ENCODE results near the gene SHTN1. TPM values are rescaled to one million over a fixed set of nuclear protein-coding genes. Genes with fewer than 3 reads are reported as not detected.

The SHTN1 gene
- polyA plus RNA-seq, 1 donor: 37.2 TPM

DNA sequence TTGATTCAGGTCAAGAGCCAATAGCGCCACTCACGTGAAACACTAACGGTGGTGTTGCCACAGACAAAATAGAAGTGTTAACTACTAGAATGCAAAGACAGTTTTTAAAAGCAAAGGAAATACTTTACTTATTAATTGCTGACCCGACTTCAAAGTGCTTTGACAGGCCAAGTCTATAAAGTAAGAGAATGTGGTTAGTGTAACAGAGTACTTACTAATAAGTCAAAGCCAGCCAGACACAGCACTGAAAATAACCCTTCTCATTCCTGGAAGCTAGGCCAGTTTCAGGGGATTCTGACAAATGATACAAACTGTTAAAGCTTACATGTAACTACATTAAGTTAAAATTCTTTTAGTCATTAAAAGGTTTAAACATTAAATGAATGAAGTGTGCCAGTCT is 105.4 kb downstream of the SHTN1 start:
- H3K27ac ChIP-seq (ENCODE audit: low read length): no peak overlapping the region

DNA sequence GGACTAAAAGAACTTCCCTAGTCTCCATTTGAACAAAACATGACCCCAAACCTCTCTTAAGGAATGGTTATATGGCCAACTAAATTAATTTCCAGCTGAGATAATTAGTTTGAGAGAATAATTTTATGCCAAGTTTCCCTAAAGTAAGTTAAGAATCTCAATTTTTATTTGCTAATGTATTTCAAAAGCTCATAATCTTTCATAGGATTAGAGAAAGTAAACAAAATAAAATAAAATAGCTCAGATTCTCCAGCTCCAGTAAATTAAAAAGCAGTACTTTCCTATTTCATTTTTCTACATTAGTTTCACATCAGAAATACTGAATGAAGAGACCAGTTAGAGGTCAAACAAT is 111.3 kb downstream of the SHTN1 start:
- no peaks in the 10 kb centered on the region for H3K27me3 ChIP-seq (ENCODE audit: control insufficient read depth, insufficient read depth, low read length)
- no peaks in the 10 kb centered on the region for H3K4me1 ChIP-seq (ENCODE audit: control insufficient read depth, insufficient read depth, low read length)

More for the DNA sequence above, 105.4 kb downstream of the SHTN1 start:
- Histone ChIP-seq H3K9me3 (ENCODE audit: control insufficient read depth, low read depth, low read length) (no peaks in the 10 kb centered on the region), H3K4me3 (ENCODE audit: low read length) (no peak overlapping the region), H3K36me3 (ENCODE audit: control insufficient read depth, insufficient read depth, low read length) (peaks cover 17% of the 10 kb centered on the region), H3K4me1 (ENCODE audit: control insufficient read depth, insufficient read depth, low read length) (no peaks in the 10 kb centered on the region), H3K27me3 (ENCODE audit: control insufficient read depth, insufficient read depth, low read length) (no peaks in the 10 kb centered on the region)
- 79% methylated on average over 2 of the region's 4 CpGs for WGBS (ENCODE audit: insufficient coverage, low lambda C conversion rate)
- no peak for DNase-seq

DNA sequence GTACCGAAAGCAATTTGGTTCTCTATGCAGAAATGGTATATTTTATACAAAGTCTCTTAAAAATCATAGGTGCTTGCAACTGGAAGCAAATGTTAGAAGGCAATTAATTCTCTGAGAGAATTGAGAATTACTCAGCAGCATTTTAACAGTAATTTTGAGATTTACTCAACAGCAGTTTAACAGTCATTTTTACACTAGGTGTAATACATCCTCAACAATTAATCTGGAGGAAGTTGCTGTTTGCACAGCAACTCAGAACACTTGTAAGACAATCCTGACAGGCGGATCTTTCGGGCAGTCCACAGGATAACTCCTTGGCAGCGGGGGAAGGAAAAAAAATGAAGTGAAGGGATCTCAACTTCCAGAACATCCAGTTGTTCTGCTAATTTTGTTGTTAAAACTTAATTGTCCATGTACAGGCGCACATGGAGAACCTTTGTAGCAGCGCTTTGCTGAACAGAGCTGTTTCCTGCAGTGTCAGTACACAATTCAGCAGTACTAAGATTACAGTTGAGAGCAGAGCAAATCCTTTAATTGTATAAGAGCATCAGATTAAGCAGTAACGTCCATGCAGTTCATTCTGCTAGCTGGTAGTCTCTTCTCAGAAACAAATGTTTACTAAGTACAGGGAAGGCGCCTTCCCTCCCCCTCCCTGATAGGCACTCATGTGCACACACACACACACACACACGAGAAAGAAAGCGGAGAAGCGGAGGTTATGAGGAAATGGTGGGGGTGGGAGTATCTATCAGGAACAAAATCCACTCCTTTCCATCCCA is 111.9 kb downstream of the SHTN1 start:
- H3K27me3 ChIP-seq (ENCODE audit: control insufficient read depth, insufficient read depth, low read length): no peaks in the 10 kb centered on the region
- H3K4me3 ChIP-seq (ENCODE audit: low read length): no peak overlapping the region
- 62% methylated on average over 2 of the region's 11 CpGs for WGBS (ENCODE audit: insufficient coverage, low lambda C conversion rate)
- DNase-seq: peak in 1 of 2 donors; percentile 13
- H3K36me3 ChIP-seq (ENCODE audit: control insufficient read depth, insufficient read depth, low read length): peaks cover 7% of the 10 kb centered on the region
- H3K27ac ChIP-seq (ENCODE audit: low read length): no peak overlapping the region
- no peaks in the 10 kb centered on the region for H3K4me1 ChIP-seq (ENCODE audit: control insufficient read depth, insufficient read depth, low read length)
- H3K9me3 ChIP-seq (ENCODE audit: control insufficient read depth, low read depth, low read length): no peaks in the 10 kb centered on the region

More for the DNA sequence above, 111.3 kb downstream of the SHTN1 start:
- no peaks in the 10 kb centered on the region for H3K9me3 ChIP-seq (ENCODE audit: control insufficient read depth, low read depth, low read length)
- no peak overlapping the region for H3K27ac ChIP-seq (ENCODE audit: low read length)
- H3K36me3 ChIP-seq (ENCODE audit: control insufficient read depth, insufficient read depth, low read length): peaks cover 2% of the 10 kb centered on the region
- H3K4me3 ChIP-seq (ENCODE audit: low read length): no peak overlapping the region
- DNase-seq: no peak

DNA sequence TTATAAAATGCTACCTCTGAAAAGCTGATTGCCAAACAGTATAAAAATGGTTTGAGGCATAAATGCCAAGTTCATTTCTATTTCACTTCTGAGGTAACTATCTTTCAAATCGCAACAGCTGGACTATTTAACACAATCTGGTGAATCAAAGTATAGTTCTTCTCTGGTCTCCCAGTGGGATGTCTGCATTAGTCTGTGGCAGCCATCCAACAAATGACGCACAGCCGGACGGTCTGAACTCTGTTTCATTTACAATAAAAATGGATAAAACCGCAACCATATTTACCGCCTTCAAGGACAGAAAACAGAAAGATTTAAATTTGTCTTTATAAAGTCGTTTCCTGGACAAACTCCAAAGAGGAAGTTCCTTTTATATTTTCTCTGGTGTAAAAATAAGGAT is 113.8 kb downstream of the SHTN1 start:
- no peak overlapping the region for H3K27ac ChIP-seq (ENCODE audit: low read length)
- no peaks in the 10 kb centered on the region for H3K27me3 ChIP-seq (ENCODE audit: control insufficient read depth, insufficient read depth, low read length)
- H3K4me1 ChIP-seq (ENCODE audit: control insufficient read depth, insufficient read depth, low read length): no peaks in the 10 kb centered on the region
- 57% methylated on average over 2 of the region's 7 CpGs for WGBS (ENCODE audit: insufficient coverage, low lambda C conversion rate)
- peaks cover 5% of the 10 kb centered on the region for H3K36me3 ChIP-seq (ENCODE audit: control insufficient read depth, insufficient read depth, low read length)
- H3K9me3 ChIP-seq (ENCODE audit: control insufficient read depth, low read depth, low read length): no peaks in the 10 kb centered on the region
- no peak overlapping the region for H3K4me3 ChIP-seq (ENCODE audit: low read length)
- peak; percentile 16 to 25 for DNase-seq

DNA sequence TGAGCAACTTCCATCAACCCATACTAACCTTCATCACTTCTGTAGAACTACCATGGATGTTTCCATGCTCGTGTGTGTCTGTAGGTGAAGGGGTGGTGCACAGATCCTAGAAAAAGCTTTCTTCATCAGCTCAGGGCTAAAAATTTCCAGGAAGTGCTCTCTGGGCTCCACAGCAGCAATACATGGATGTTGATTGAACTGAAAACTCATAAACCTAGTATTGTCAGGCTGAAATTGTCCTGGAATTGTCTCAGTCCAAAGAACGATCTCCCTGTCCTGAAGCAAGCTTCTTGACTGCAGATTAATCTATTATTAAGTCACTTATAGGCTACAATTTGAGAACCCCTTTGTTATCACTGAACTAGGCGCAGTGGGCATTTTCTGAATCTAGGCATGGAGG is 115.9 kb downstream of the SHTN1 start:
- H3K27ac ChIP-seq (ENCODE audit: low read length): peak overlapping the region; percentile 14
- WGBS (ENCODE audit: insufficient coverage, low lambda C conversion rate): no CpG with 5 or more reads among the region's 3 CpGs
- peaks cover 5% of the 10 kb centered on the region for H3K36me3 ChIP-seq (ENCODE audit: control insufficient read depth, insufficient read depth, low read length)
- no peaks in the 10 kb centered on the region for H3K4me1 ChIP-seq (ENCODE audit: control insufficient read depth, insufficient read depth, low read length)
- H3K27me3 ChIP-seq (ENCODE audit: control insufficient read depth, insufficient read depth, low read length): no peaks in the 10 kb centered on the region
- H3K4me3 ChIP-seq (ENCODE audit: low read length): no peak overlapping the region
- H3K9me3 ChIP-seq (ENCODE audit: control insufficient read depth, low read depth, low read length): no peaks in the 10 kb centered on the region
- no peak for DNase-seq

DNA sequence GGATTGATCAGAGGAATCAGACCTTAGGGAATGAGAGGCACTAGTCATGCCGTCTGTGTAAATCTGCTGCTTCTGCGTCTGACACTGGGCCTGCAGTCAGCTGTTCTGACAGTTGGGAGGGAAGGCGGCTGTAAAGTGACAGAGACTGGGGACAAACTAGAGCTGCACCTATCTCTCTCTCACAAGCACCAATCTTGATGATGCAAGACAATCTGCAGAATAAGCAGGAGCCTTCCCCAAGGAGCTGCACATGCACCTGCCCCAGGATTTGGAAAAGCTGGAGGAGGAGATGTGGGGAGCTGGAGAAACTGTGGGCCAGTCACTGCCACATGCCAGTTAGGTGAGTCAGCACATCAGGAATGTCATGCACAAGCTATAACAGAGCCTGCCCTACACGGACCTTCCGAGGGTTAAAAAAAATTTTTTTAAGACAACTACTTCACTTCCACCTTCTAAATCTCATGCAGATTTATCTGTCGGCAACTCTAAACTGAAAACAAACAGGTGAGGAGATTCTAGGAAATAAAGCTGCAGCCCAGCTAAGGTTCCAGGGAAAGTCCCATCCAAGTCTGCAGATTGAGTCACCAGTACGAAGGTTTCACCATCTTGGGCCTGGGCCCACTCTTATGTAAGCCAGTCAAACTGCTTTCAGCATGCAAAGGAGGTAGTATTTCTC is 116.5 kb downstream of the SHTN1 start:
- WGBS (ENCODE audit: insufficient coverage, low lambda C conversion rate): 40% methylated on average over 2 of the region's 7 CpGs
- no peak for DNase-seq
- H3K36me3 ChIP-seq (ENCODE audit: control insufficient read depth, insufficient read depth, low read length): peaks cover 5% of the 10 kb centered on the region
- no peaks in the 10 kb centered on the region for H3K4me1 ChIP-seq (ENCODE audit: control insufficient read depth, insufficient read depth, low read length)
- H3K9me3 ChIP-seq (ENCODE audit: control insufficient read depth, low read depth, low read length): no peaks in the 10 kb centered on the region
- H3K27me3 ChIP-seq (ENCODE audit: control insufficient read depth, insufficient read depth, low read length): no peaks in the 10 kb centered on the region
- H3K27ac ChIP-seq (ENCODE audit: low read length): peak overlapping the region; percentile 14
- H3K4me3 ChIP-seq (ENCODE audit: low read length): no peak overlapping the region

DNA sequence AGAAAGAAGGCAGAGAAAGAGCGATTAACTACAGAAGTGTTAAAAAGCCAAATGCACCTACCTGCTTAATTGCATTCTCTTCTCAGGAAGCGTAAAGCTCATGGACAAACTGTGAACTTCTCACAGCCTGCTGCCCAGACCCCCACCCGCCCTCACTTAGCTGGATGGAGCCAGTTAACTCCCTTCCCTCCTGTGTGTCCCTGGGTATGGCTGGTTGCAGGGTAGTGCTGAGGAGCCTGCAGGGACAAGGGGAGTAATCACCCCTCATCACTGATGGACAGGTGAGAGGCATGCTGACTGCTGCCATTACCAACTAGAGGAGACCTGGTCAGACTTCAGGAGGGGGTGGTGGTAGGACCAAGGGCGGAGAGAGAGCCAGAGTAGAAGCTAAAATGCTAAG is 118.2 kb downstream of the SHTN1 start:
- no CpG with 5 or more reads among the region's 4 CpGs for WGBS (ENCODE audit: insufficient coverage, low lambda C conversion rate)

DNA sequence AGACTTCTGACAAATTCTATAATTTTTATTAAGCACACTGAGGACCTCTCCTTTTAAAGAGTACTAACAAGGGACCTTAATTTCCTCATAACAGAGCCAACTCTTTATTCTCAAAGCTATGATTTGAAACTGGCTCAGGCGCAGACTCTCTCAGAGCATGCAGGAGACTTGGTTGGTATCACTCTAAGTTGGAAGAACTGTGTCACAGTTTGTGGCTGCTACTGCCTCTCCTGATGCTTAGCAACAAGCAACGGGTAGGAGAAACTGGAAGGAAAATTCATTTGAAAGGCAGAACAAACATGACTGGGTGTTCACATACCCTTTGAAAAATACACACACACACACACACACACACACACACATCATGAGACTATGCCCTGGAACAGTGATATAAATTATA is 122.3 kb downstream of the SHTN1 start:
- H3K4me1 ChIP-seq (ENCODE audit: control insufficient read depth, insufficient read depth, low read length): no peaks in the 10 kb centered on the region
- H3K4me3 ChIP-seq (ENCODE audit: low read length): no peak overlapping the region
- H3K27me3 ChIP-seq (ENCODE audit: control insufficient read depth, insufficient read depth, low read length): no peaks in the 10 kb centered on the region
- DNase-seq: no peak
- H3K27ac ChIP-seq (ENCODE audit: low read length): no peak overlapping the region
- WGBS (ENCODE audit: insufficient coverage, low lambda C conversion rate): no CpG with 5 or more reads among the region's 2 CpGs
- no peaks in the 10 kb centered on the region for H3K9me3 ChIP-seq (ENCODE audit: control insufficient read depth, low read depth, low read length)
- H3K36me3 ChIP-seq (ENCODE audit: control insufficient read depth, insufficient read depth, low read length): no peaks in the 10 kb centered on the region

More for the DNA sequence above, 118.2 kb downstream of the SHTN1 start:
- Histone ChIP-seq H3K4me1 (ENCODE audit: control insufficient read depth, insufficient read depth, low read length) (no peaks in the 10 kb centered on the region), H3K4me3 (ENCODE audit: low read length) (no peak overlapping the region), H3K36me3 (ENCODE audit: control insufficient read depth, insufficient read depth, low read length) (peaks cover 5% of the 10 kb centered on the region), H3K9me3 (ENCODE audit: control insufficient read depth, low read depth, low read length) (no peaks in the 10 kb centered on the region), H3K27ac (ENCODE audit: low read length) (no peak overlapping the region), H3K27me3 (ENCODE audit: control insufficient read depth, insufficient read depth, low read length) (no peaks in the 10 kb centered on the region)
- no peak for DNase-seq

DNA sequence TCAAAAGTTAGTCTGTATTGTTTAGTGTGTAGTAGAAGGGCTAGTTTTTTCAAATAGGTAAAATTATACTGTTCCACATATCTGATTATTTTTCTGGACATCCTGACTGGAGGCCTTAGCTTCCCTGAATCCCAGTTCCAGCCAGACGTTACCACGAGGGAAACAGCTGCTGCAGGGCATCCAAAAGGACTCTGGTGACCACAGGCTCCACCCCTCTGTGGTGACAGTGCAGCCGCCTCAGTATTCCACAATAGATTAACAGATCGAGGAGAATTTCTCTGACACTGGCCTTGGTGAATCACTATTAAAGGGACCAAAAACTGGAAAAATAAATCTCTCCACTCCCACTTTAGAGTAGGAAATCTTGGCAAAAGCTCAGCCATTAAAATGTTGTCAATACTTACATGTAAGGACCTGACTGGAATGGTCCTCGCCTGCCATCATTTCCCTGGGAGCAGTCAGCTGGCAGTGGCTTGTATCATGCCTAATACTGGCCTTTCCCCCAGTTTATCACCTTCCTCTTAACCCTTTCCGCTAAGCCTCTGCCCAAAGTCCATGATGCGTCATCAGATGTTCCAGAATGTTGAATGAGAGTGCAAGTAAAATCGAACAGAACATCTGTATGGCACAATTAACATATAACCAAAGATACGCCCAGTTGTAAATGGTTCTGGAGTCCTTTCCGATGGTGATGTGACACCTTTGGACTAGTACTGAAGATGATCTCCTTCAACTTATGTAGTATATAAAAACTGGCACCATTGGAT is 124.1 kb downstream of the SHTN1 start:
- 56% methylated on average over 3 of the region's 10 CpGs for WGBS (ENCODE audit: insufficient coverage, low lambda C conversion rate)
- Histone ChIP-seq H3K4me3 (ENCODE audit: low read length) (no peak overlapping the region), H3K36me3 (ENCODE audit: control insufficient read depth, insufficient read depth, low read length) (no peaks in the 10 kb centered on the region), H3K27ac (ENCODE audit: low read length) (no peak overlapping the region), H3K4me1 (ENCODE audit: control insufficient read depth, insufficient read depth, low read length) (no peaks in the 10 kb centered on the region), H3K9me3 (ENCODE audit: control insufficient read depth, low read depth, low read length) (no peaks in the 10 kb centered on the region), H3K27me3 (ENCODE audit: control insufficient read depth, insufficient read depth, low read length) (no peaks in the 10 kb centered on the region)
- DNase-seq: no peak

DNA sequence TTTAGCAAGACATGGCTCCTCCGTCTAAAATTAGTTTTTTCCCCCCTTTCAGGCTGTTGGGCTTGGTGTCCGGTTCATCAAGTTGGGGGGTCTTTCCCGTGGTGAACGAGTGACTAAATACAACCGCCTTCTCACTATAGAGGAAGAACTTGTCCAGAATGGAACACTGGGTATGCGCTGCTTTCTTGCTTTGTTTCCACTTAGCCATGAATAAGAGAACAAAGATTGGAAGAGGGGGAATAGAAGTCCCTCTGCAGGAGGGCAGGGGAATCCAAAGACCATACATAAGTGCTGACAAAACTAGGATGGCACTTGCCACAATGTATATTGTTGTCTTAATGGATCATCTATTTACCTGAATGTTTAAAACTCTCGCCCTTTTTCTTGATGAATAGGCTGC is 125.2 kb downstream of the SHTN1 start:
- H3K9me3 ChIP-seq (ENCODE audit: control insufficient read depth, low read depth, low read length): no peaks in the 10 kb centered on the region
- no peaks in the 10 kb centered on the region for H3K4me1 ChIP-seq (ENCODE audit: control insufficient read depth, insufficient read depth, low read length)
- no peak for DNase-seq
- H3K4me3 ChIP-seq (ENCODE audit: low read length): no peak overlapping the region
- no peak overlapping the region for H3K27ac ChIP-seq (ENCODE audit: low read length)
- no CpG with 5 or more reads among the region's 7 CpGs for WGBS (ENCODE audit: insufficient coverage, low lambda C conversion rate)
- H3K27me3 ChIP-seq (ENCODE audit: control insufficient read depth, insufficient read depth, low read length): no peaks in the 10 kb centered on the region
- no peaks in the 10 kb centered on the region for H3K36me3 ChIP-seq (ENCODE audit: control insufficient read depth, insufficient read depth, low read length)

Measured in large intestine (tissue), 3 donors.